GM19372 (cell line): ENCODE measurements around the gene LTBP4.

Experiments used
- ATAC-seq: cut with Tn5 transposase; IDR thresholded peaks from one replicate; pipeline ENCODE4 v1.9.1; 2021; ENCODE audit warnings: mild to moderate bottlenecking, low read depth, moderate library complexity; ENCODE audit not compliant: unreplicated experiment

LTBP4 gene

DNA sequence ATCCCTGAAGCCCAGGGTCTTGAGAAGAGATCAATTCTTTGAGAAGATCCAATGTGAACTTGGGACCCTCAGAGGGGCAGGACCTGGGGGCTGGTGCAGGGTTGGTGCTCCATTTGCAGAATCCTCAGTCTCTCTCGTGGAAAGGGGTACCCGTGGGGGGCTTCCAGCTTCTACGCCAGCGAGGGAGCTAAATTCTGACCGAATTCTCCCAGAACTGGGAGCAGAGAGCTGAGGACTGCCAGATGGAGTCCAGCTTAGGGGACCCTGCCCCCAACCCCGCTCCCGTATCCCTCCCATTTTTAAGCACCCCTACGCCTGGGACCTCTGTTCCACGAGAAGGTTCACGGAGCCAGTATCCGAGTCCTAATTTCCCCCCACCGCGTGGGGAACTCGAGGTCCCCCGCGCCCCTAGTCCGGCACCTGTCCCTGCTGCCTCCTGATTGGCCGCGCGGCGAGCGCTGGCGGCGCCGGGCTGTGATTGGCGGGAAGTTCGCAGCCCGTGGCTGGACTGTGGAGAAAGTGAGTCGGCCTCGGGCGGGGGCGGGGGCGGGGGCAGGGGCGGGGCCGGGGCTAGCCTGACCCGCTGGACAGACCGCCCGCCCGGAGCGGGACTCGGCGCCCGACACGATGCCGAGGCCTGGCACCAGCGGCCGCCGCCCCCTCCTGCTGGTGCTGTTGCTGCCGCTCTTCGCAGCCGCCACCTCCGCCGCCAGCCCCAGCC, 4.4 kb upstream of the LTBP4 start:
- ATAC-seq, result no peak

DNA sequence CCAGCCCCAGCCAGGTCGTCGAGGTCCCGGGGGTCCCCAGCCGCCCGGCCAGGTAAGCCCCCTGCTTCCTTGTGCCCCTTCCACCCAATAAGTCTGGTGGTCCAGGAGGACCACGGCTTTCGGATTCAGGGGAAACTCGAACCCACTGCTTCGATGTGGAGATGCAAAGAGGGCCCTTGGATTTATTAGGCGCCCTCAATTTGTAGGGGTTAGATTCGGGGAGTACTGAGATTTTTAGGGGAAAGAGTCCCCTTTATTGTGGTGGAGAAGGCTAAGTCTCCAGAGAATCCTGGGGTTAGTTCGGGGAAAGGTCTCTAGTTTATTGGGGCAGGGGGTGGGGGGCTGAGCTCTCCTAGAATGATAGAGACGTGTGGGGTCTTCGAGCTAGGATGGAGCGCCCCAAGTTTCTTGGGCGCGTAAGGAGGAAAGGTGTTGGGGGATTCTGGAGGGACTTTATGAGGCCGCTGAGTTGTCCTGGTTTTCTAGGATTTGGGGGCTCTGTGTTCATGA, 3.8 kb upstream of the LTBP4 start:
- ATAC-seq, result no peak

- ATAC-seq, result no peak
Measured at GRCh38 chr19:40598121-40598917, 2.9 kb upstream of the LTBP4 start.

DNA sequence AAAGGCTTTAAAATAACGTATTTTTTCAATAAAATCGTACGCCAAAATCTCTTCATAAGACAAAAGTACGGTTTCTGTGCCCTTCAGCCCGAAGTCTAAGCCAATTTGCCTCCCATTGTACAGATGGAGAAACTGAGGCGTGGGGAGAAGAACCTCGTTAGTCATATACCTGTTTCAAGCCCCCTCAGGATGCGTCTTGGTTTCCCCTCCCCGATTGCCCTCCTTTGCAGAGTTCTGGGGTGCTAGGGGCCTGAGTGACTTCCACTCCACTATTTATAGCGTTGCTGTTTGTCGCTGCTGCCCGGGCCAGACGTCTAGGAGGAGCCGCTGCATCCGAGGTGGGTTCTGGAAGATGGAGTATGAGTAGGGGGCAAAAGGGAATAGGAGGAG, 2.3 kb upstream of the LTBP4 start:
- no peak for ATAC-seq

DNA sequence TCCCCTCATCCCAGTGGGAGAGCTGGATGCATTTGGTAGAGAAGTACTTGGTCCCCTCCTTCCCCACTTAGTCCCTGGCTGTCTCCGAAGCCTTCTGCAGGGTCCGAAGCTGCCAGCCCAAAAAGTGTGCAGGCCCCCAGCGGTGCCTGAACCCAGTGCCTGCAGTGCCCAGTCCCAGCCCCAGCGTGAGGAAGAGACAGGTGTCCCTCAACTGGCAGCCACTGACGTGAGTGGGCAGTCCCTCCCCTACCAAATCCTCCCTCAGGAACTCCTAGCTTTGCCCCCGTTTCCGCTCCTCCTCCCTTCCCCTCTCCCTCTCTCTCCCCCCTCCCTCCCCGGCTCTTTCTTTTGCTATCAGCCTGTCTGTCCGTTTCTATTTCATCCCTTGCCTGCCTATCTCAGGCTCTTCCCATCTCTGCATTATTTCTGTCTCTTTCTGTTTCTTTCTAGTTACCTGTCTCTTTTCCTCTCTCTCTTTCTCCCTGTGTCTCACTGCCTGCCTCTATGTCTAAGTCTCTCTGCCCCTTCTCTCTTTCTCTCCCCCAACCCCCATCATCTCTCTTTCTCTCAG, 1.8 kb upstream of the LTBP4 start:
- no peak for ATAC-seq

- no peak for ATAC-seq
Measured at GRCh38 chr19:40599902-40600569, 1.1 kb upstream of the LTBP4 start.

DNA sequence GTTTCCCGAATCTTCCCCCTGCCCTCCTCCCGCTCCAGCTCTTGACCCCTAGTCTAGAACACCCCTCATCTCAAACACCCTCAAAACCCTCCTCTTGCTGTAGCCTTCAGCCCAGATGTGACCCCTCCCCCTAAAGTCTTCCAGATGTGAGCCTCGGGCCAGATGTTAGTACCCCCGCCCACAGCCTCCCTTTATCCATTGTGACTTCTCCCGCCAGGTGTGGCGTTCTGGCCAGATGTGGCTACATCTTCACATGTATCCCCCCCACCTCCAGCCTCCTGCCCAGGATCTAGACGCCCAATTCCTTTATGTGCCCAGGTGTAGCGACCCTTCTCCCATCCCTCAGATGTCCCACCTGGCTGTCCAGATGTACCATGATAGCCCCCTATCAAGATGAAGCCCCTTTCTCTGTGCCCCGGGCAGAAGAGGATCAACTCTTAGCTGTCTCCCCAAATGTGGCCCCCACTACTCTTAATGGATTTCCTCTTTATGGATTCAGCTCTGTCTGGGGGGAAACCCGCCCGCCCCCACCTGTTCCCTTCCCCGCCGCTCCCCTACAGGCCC, 517 bp upstream of the LTBP4 start:
- ATAC-seq, result no peak

DNA sequence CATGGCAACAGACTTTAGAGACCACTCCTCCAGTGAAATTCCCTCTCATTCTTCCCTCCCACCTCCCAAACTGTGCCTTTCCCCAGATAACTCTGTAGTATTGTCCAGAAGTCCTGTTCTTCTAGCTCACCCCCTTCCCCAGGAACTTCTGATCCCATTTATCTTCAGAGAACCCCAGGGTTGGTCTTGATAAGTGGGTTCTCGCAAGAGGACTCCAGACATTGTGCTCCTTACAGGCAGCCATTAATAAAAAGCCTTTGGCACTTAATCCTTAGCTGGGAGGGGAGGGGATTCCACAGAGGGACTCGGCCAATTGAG, 1.9 kb downstream of the LTBP4 start:
- no peak for ATAC-seq

- ATAC-seq, result peak; percentile 57
Measured at GRCh38 chr19:40603389-40604170, 2.4 kb downstream of the LTBP4 start.

- no peak for ATAC-seq
Measured at GRCh38 chr19:40604171-40604646, 3.0 kb downstream of the LTBP4 start.

DNA sequence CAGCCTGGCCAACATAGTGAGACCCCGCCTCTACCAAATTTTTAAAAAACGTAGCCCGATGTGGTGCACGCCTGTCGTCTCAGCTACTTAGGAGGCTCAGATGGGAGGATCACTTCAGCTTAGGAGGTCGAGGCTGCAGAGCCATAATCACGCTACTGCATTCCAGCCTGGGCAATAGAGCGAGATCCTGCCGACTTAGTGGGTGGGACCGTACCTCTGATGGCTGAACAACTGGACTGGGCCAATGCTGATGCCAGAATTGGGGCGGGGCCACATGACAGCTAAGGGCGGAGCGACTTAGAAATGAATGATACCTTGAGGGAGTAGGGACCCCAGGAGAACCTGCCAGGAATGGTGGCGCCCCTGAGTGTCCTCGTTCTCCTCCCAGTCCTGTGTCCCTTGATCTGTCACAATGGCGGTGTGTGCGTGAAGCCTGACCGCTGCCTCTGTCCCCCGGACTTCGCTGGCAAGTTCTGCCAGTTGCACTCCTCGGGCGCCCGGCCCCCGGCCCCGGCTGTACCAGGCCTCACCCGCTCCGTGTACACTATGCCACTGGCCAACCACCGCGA, 3.6 kb downstream of the LTBP4 start:
- no peak for ATAC-seq

GRCh38 chr19:40605216-40605971, 4.2 kb downstream of the LTBP4 start:
- ATAC-seq, result no peak

DNA sequence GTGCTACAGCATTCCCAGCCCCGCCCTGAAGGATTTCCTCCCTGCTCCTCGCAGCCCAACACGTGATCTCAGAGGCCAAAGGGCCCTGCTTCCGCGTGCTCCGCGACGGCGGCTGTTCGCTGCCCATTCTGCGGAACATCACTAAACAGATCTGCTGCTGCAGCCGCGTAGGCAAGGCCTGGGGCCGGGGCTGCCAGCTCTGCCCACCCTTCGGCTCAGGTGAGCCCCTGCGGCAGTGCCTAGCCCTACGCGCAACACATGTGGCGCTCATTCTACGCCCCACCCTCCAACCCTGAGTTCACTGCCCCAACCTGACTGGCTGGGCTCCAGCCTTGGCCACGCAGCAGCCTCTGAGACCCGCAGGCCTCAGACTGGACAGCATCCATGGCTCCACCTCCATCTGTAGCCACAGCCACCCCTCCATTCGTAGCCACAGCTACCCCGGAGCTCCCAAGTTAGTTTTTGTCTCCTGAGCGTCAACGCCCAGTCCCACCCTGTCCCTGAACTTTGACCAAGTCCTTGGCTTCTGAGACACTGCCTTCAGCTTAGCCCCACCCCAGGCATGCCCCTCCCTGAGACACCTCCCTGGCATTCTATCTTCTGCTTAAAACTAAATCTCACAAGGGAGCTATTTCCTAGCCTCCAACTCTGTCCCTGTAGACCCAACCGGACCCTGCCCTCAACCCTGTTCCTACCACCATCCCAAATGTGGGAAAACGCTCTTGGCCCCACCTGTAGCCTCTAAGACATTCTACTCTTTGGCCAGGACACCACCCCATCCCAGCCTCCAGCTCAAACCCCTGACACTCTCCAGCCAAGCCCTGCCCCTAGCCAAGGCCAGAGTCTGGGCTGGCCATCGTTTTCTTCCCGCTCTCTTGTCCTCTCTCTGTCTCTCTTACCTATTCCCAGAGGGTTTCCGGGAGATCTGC, 6.4 kb downstream of the LTBP4 start:
- ATAC-seq, result no peak

DNA sequence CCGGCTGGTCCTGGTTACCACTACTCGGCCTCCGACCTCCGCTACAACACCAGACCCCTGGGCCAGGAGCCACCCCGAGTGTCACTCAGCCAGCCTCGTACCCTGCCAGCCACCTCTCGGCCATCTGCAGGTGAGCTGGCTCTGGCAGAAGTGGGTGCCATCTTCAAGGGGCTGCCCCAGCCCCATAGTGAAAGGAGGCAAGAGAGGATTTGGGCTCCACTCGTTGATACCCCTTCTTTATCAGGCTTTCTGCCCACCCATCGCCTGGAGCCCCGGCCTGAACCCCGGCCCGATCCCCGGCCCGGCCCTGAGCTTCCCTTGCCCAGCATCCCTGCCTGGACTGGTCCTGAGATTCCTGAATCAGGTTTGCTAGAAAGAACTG, 7.1 kb downstream of the LTBP4 start:
- no peak for ATAC-seq

GRCh38 chr19:40608957-40609356, 7.8 kb downstream of the LTBP4 start:
- ATAC-seq, result no peak

DNA sequence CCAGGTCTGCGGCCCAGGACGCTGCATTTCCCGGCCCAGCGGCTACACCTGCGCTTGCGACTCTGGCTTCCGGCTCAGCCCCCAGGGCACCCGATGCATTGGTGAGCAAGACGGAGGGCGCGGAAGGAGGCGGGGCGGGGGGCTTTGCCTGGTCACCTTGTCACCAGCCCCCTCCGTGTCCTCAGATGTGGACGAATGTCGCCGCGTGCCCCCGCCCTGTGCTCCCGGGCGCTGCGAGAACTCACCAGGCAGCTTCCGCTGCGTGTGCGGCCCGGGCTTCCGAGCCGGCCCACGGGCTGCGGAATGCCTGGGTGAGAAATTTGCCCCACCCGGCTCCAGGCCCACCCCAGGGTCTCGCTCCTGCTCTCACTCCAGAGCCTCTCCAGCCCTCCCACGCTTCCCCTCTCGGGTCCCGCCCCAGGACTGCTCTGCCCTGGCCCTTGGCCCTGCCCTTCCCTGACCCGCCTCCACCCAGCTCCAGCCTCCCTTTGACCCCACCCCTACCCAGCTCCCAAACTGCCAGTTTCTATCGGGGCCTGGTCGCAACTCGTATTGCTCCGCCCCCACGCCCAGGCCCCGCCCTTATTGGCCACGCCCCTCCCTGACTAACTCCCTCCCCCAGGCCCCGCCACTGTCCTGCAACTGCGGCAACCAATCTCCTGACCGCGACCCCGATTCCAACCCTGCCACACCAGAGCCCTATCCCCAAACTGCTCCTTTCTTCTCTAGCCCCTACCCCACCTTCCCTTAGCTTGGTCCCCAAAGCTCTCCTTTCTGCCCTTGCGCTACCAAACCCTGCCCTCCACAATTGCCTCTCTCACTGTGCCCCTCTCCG, 8.6 kb downstream of the LTBP4 start:
- peak; percentile 51 for ATAC-seq
